ENCODE data around the gene CXCL1.

CXCL1 gene

GRCh38 chr4:73908965-73909364, 39.8 kb downstream of the CXCL1 start:
- DNase-seq (ENCODE audit: low spot score): no peak
- no peak for TF ChIP-seq CTCF (IDR thresholded peaks at IDR 0.05; ENCODE audit: extremely low read depth, insufficient read depth, missing control alignments)
- in situ Hi-C loops (cut with MboI; ENCODE audit: low pct_unique_long_range_greater_than_20kb, low sequenced_read_pairs, unreplicated experiment): no loop called here

- in situ Hi-C loops (cut with MboI; ENCODE audit: low pct_unique_long_range_greater_than_20kb, low sequenced_read_pairs, unreplicated experiment): no loop called here
- DNase-seq (ENCODE audit: low spot score): no peak
- TF ChIP-seq CTCF (IDR thresholded peaks at IDR 0.05; ENCODE audit: extremely low read depth, insufficient read depth, missing control alignments): no peak
These were observed 42.6 kb downstream of the CXCL1 start for GRCh38 chr4:73911746-73912145.

GRCh38 chr4:73912191-73912590, 43.0 kb downstream of the CXCL1 start:
- in situ Hi-C loops (cut with MboI; ENCODE audit: low pct_unique_long_range_greater_than_20kb, low sequenced_read_pairs, unreplicated experiment): no loop called here
- DNase-seq (ENCODE audit: low spot score): no peak
- no peak for TF ChIP-seq CTCF (IDR thresholded peaks at IDR 0.05; ENCODE audit: extremely low read depth, insufficient read depth, missing control alignments)

GRCh38 chr4:73914071-73914470, 44.9 kb downstream of the CXCL1 start:
- no peak for TF ChIP-seq CTCF (IDR thresholded peaks at IDR 0.05; ENCODE audit: extremely low read depth, insufficient read depth, missing control alignments)
- in situ Hi-C loops (cut with MboI; ENCODE audit: low pct_unique_long_range_greater_than_20kb, low sequenced_read_pairs, unreplicated experiment): no loop called here
- no peak for DNase-seq (ENCODE audit: low spot score)

- no peak for DNase-seq (ENCODE audit: low spot score)
- TF ChIP-seq CTCF (IDR thresholded peaks at IDR 0.05; ENCODE audit: extremely low read depth, insufficient read depth, missing control alignments): no peak
- in situ Hi-C loops (cut with MboI; ENCODE audit: low pct_unique_long_range_greater_than_20kb, low sequenced_read_pairs, unreplicated experiment): no loop called here
These were observed 47.2 kb downstream of the CXCL1 start for GRCh38 chr4:73916172-73916925.

GRCh38 chr4:73917081-73917501, 47.9 kb downstream of the CXCL1 start:
- TF ChIP-seq CTCF (IDR thresholded peaks at IDR 0.05; ENCODE audit: extremely low read depth, insufficient read depth, missing control alignments): no peak
- DNase-seq (ENCODE audit: low spot score): no peak
- in situ Hi-C loops (cut with MboI; ENCODE audit: low pct_unique_long_range_greater_than_20kb, low sequenced_read_pairs, unreplicated experiment): no loop called here
